GM18951 (cell line): ENCODE measurements around the gene SMPDL3A.

Source experiments
- POLR2A ChIP-seq: IDR thresholded peaks from 4 replicates; pipeline ENCODE4 v1.6.1; 2011; ENCODE audit warnings: mild to moderate bottlenecking; ENCODE audit not compliant: insufficient read length, insufficient read depth; ENCODE audit errors: extremely low read depth
- in situ Hi-C: fragments of 300-500 bp; cut with MboI; formaldehyde crosslinking; loops from one replicate; pipeline ENCODE4 v1.12.0; 2022; ENCODE audit warnings: low sequenced_read_pairs, mixed read lengths, inconsistent platforms; ENCODE audit not compliant: unreplicated experiment

The SMPDL3A gene

DNA sequence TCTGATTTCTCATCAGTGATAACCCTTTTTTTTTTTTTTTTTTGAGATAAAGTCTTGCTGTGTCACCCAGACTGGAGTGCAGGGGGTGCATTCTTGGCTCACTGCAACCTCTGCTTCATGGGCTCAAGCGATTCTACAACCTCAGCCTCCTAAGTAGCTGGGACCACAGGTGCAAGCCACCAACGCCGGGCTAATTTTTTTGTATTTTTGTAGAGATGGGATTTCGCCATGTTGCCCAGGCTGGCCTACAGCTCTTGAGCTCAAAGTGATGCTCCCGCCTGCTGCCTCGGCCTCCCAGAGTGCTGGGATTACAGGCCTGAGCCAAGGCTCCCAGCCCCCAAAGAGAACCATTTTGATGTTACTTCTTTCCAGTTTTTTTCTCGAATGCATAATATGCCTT is 7.3 kb upstream of the SMPDL3A start:
- no peak for TF ChIP-seq POLR2A
- in situ Hi-C loops: no loop called here

- in situ Hi-C loops: no loop called here
- TF ChIP-seq POLR2A: no peak
Measured at GRCh38 chr6:122783401-122783800, 5.7 kb upstream of the SMPDL3A start.

DNA sequence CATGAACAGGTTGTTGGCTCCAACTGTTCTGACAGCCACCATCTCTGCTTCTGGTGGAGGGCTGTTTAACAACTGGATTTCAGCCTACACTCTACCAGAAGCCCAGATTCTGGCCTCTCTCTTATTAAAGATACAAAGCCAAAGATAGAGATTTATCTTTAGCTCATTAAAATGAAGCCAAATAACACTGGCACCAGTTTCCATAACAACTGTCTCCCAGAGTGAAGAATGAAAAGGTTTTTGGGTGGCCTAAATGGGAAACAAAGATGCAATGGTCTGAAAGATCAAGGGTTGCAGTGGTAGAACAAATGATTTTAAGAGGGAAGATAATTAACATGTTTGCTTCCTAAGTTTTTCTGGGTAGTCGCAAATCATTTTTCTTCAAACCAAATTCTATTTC is 3.2 kb upstream of the SMPDL3A start:
- in situ Hi-C loops: no loop called here
- TF ChIP-seq POLR2A: no peak

DNA sequence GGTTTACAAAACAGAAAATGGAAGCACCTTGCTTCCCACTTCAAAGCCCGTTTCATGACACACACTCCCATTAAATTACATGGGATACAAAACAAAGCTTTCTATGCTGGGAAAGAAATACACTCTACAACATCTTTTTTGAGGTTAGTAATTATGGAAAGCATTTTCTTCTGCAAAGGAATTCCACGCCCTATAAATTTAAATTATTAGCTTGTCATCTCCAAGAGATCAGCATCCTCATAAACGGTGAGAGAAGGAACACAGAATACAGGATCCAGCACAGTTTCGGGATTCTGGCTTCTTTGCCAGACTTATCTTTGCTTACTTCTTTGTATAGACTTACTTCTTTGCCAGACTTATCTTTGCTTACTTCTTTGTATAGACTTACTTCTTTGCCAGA is 1.3 kb upstream of the SMPDL3A start:
- TF ChIP-seq POLR2A: no peak
- in situ Hi-C loops: no loop called here

DNA sequence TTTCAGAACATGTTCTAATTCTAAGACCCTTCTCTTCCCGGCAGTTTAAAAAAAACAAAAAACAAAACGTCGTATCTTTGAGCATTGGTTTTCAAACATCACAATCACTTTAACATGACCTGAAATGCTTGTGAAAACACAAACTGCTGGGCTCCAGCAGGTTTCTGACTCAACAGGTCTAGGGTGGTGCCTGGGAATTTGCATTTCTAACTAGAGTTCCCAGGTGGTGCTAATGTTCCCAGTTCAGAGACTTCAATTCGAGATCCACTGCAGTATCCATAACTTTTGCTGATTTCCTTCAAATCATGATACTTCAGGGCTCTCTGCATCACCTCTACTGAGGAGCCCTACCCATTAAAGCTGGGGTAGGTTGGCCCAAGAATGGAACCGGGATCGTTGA is 850 bp upstream of the SMPDL3A start:
- in situ Hi-C loops: no loop called here
- TF ChIP-seq POLR2A: no peak

DNA sequence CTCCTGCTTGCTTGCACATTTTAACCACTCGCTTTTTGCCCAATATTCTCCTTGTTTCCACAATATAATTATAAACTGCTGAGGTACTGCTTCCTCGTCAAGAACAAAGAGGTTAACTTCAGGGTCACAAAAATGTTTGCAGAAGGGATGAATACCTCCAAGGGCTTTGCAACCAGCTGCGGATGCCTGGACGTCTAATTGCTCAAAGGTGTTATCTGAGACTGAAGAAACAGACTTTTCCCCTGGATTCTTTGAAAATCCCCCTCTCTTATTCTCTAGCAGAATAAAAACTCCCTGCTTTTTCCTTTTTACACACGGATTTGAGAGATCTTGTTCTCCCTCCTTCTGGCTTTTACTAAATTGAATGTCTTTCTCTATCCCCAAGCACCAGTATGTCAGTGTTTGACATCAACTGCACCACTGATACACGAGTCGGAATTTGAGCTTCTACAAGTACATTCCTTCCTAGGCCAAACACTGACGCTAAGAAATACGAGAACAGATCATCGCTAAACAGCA is 336 bp upstream of the SMPDL3A start:
- TF ChIP-seq POLR2A: no peak
- in situ Hi-C loops: no loop called here

GRCh38 chr6:122790028-122790422 is 967 bp downstream of the SMPDL3A start:
- in situ Hi-C loops: no loop called here
- no peak for TF ChIP-seq POLR2A

GRCh38 chr6:122790423-122791309 is 1.6 kb downstream of the SMPDL3A start:
- in situ Hi-C loops: no loop called here
- TF ChIP-seq POLR2A: no peak

DNA sequence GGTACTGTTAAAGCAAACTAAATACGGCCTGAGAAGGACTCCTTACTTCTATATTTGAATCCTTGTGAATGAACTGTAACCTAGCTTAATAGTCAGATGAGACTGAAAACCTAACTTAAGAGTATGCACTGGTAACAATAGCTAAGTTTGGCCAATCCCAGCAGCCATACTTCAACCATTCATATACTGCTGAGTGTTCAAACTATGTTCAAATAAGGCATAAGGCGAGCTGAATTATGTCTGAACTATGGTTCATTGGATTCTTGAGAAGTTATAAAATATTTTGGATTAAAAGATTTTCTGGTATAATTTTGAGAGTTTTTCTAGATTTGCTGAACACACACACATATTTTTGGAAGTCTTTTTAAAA is 2.2 kb downstream of the SMPDL3A start:
- in situ Hi-C loops: no loop called here
- TF ChIP-seq POLR2A: no peak

DNA sequence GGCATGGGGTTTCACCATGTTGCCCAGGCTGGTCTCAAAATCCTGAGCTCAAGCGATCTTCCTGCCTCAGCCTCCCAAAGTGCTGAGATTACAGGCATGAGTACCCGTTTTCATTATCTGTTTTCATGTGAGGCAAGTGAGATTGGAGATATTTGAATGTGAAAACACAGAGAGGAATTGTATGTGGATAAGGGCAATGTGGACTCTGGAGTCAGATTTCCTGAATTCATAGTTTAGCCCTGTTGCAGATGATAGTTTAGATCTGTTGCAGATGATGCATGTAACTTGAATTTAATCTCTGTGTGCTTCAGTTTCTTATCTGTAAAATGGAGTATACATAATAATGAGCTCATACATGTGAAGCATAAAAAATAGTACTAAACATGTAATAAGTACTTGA is 3.7 kb downstream of the SMPDL3A start:
- in situ Hi-C loops: no loop called here
- no peak for TF ChIP-seq POLR2A

DNA sequence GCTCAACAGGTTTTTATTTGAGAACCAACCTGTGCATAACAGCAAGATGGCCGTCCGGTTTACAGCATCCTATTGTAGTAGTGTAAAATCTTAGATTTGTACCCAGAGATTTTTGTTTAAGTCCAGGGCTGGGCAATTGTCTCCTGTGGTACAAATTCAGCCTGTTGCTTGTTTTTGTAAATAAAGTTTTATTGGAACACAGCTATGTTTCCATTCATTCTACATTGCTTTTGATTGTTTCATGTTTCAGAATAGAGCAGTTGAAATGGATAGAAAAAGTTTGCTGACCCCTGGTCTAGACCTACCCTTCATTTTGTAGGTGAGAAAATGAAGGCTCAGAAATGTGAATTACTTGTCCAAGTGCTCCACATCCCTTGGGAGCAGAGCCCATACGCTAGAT is 8.5 kb downstream of the SMPDL3A start:
- in situ Hi-C loops: no loop called here

GRCh38 chr6:122798099-122798641 is 9.1 kb downstream of the SMPDL3A start:
- in situ Hi-C loops: no loop called here
- no peak for TF ChIP-seq POLR2A

More for the DNA sequence above, 8.5 kb downstream of the SMPDL3A start:
- no peak for TF ChIP-seq POLR2A

- in situ Hi-C loops: no loop called here
- no peak for TF ChIP-seq POLR2A
Measured at GRCh38 chr6:122799140-122799745, 10.2 kb downstream of the SMPDL3A start.
